ENCODE measurements around the gene DARS1.
"Not testable (repeated sequence)": the region's sequence is repeated elsewhere in the genome, so short reads cannot be mapped to it uniquely, and the experiment has no call there.

DARS1 gene

GRCh38 chr2:135984199-135985017 lies 1.0 kb downstream of the DARS1 start:
- peaks cover 38% of the 10 kb centered on the region for H3K36me3 Mint-ChIP-seq (ENCODE audit: low read depth)
- peak overlapping the region; percentile 90 for H3K4me3 Mint-ChIP-seq
- H3K27ac Mint-ChIP-seq: peak overlapping the region; percentile 96
- no peaks in the 10 kb centered on the region for H3K27me3 Mint-ChIP-seq (ENCODE audit: low read depth)
- H3K9me3 Mint-ChIP-seq: peaks cover 3% of the 10 kb centered on the region
- H3K4me1 Mint-ChIP-seq (ENCODE audit: low read depth): peaks cover 46% of the 10 kb centered on the region

- Mint-ChIP-seq H3K27me3 (ENCODE audit: low read depth) (no peaks in the 10 kb centered on the region), H3K4me3 (peak overlapping the region; percentile 25), H3K27ac (peak overlapping the region; percentile 52), H3K4me1 (ENCODE audit: low read depth) (peaks cover 45% of the 10 kb centered on the region), H3K9me3 (no peaks in the 10 kb centered on the region), H3K36me3 (ENCODE audit: low read depth) (peaks cover 55% of the 10 kb centered on the region)
These were observed 4.9 kb downstream of the DARS1 start for GRCh38 chr2:135980434-135981079.

- Mint-ChIP-seq H3K27me3 (ENCODE audit: low read depth) (no peaks in the 10 kb centered on the region), H3K36me3 (ENCODE audit: low read depth) (peaks cover 70% of the 10 kb centered on the region), H3K4me1 (ENCODE audit: low read depth) (peaks cover 54% of the 10 kb centered on the region), H3K27ac (no peak overlapping the region), H3K9me3 (peaks cover 19% of the 10 kb centered on the region), H3K4me3 (no peak overlapping the region)
These were observed 9.7 kb downstream of the DARS1 start for GRCh38 chr2:135975702-135976101.

- peaks cover 71% of the 10 kb centered on the region for H3K36me3 Mint-ChIP-seq (ENCODE audit: low read depth)
These were observed 11.4 kb downstream of the DARS1 start for GRCh38 chr2:135974036-135974435.

GRCh38 chr2:135969655-135970387 lies 15.6 kb downstream of the DARS1 start:
- Mint-ChIP-seq H3K4me3 (no peak overlapping the region), H3K9me3 (peaks cover 19% of the 10 kb centered on the region), H3K36me3 (ENCODE audit: low read depth) (peaks cover 63% of the 10 kb centered on the region), H3K4me1 (ENCODE audit: low read depth) (peaks cover 51% of the 10 kb centered on the region), H3K27me3 (ENCODE audit: low read depth) (no peaks in the 10 kb centered on the region), H3K27ac (no peak overlapping the region)

More at GRCh38 chr2:135974036-135974435, 11.4 kb downstream of the DARS1 start:
- no peaks in the 10 kb centered on the region for H3K27me3 Mint-ChIP-seq (ENCODE audit: low read depth)
- no peak overlapping the region for H3K27ac Mint-ChIP-seq
- H3K9me3 Mint-ChIP-seq: peaks cover 19% of the 10 kb centered on the region
- H3K4me3 Mint-ChIP-seq: no peak overlapping the region
- peaks cover 49% of the 10 kb centered on the region for H3K4me1 Mint-ChIP-seq (ENCODE audit: low read depth)

- H3K4me3 Mint-ChIP-seq: no peak overlapping the region
- peaks cover 41% of the 10 kb centered on the region for H3K36me3 Mint-ChIP-seq (ENCODE audit: low read depth)
- H3K27me3 Mint-ChIP-seq (ENCODE audit: low read depth): no peaks in the 10 kb centered on the region
- no peak overlapping the region for H3K27ac Mint-ChIP-seq
- peaks cover under 1% of the 10 kb centered on the region for H3K9me3 Mint-ChIP-seq
- H3K4me1 Mint-ChIP-seq (ENCODE audit: low read depth): peaks cover 53% of the 10 kb centered on the region
These were observed 19.7 kb downstream of the DARS1 start for GRCh38 chr2:135965756-135966155.

GRCh38 chr2:135964404-135964803 lies 21.0 kb downstream of the DARS1 start:
- H3K27ac Mint-ChIP-seq; H3K27me3 Mint-ChIP-seq (ENCODE audit: low read depth); H3K9me3 Mint-ChIP-seq: not testable (repeated sequence)
- peak overlapping the region; percentile 28 for H3K4me3 Mint-ChIP-seq
- H3K4me1 Mint-ChIP-seq (ENCODE audit: low read depth): peaks cover 53% of the 10 kb centered on the region
- H3K36me3 Mint-ChIP-seq (ENCODE audit: low read depth): peaks cover 37% of the 10 kb centered on the region

- H3K27me3 Mint-ChIP-seq (ENCODE audit: low read depth): no peaks in the 10 kb centered on the region
- H3K4me3 Mint-ChIP-seq: no peak overlapping the region
- H3K9me3 Mint-ChIP-seq: no peaks in the 10 kb centered on the region
- H3K4me1 Mint-ChIP-seq (ENCODE audit: low read depth): peaks cover 56% of the 10 kb centered on the region
- no peak overlapping the region for H3K27ac Mint-ChIP-seq
- peaks cover 36% of the 10 kb centered on the region for H3K36me3 Mint-ChIP-seq (ENCODE audit: low read depth)
These were observed 21.6 kb downstream of the DARS1 start for GRCh38 chr2:135963841-135964240.

GRCh38 chr2:135962366-135963123 lies 22.9 kb downstream of the DARS1 start:
- H3K36me3 Mint-ChIP-seq (ENCODE audit: low read depth): peaks cover 40% of the 10 kb centered on the region
- peak overlapping the region; percentile 46 for H3K4me3 Mint-ChIP-seq
- H3K27me3 Mint-ChIP-seq (ENCODE audit: low read depth): no peaks in the 10 kb centered on the region
- peak overlapping the region; percentile 81 for H3K27ac Mint-ChIP-seq
- H3K9me3 Mint-ChIP-seq: no peaks in the 10 kb centered on the region
- H3K4me1 Mint-ChIP-seq (ENCODE audit: low read depth): peaks cover 57% of the 10 kb centered on the region

GRCh38 chr2:135960656-135961551 lies 24.5 kb downstream of the DARS1 start:
- no peaks in the 10 kb centered on the region for H3K27me3 Mint-ChIP-seq (ENCODE audit: low read depth)
- peaks cover 54% of the 10 kb centered on the region for H3K4me1 Mint-ChIP-seq (ENCODE audit: low read depth)
- peak overlapping the region; percentile 55 for H3K4me3 Mint-ChIP-seq
- H3K9me3 Mint-ChIP-seq: no peaks in the 10 kb centered on the region
- peaks cover 37% of the 10 kb centered on the region for H3K36me3 Mint-ChIP-seq (ENCODE audit: low read depth)
- peak overlapping the region; percentile 81 for H3K27ac Mint-ChIP-seq

- peaks cover 36% of the 10 kb centered on the region for H3K36me3 Mint-ChIP-seq (ENCODE audit: low read depth)
- peak overlapping the region; percentile 64 for H3K27ac Mint-ChIP-seq
- peaks cover 52% of the 10 kb centered on the region for H3K4me1 Mint-ChIP-seq (ENCODE audit: low read depth)
- peak overlapping the region; percentile 16 for H3K4me3 Mint-ChIP-seq
- no peaks in the 10 kb centered on the region for H3K27me3 Mint-ChIP-seq (ENCODE audit: low read depth)
- H3K9me3 Mint-ChIP-seq: no peaks in the 10 kb centered on the region
These were observed 25.3 kb downstream of the DARS1 start for GRCh38 chr2:135960150-135960549.

GRCh38 chr2:135958927-135959326 lies 26.5 kb downstream of the DARS1 start:
- not testable (repeated sequence) for H3K27ac Mint-ChIP-seq; H3K27me3 Mint-ChIP-seq (ENCODE audit: low read depth)
- H3K4me1 Mint-ChIP-seq (ENCODE audit: low read depth): peaks cover 51% of the 10 kb centered on the region

GRCh38 chr2:135954020-135954601 lies 31.3 kb downstream of the DARS1 start:
- no peak overlapping the region for H3K4me3 Mint-ChIP-seq
- H3K4me1 Mint-ChIP-seq (ENCODE audit: low read depth): peaks cover 32% of the 10 kb centered on the region
- peak overlapping the region; percentile 36 for H3K27ac Mint-ChIP-seq
- H3K9me3 Mint-ChIP-seq: no peaks in the 10 kb centered on the region
- H3K27me3 Mint-ChIP-seq (ENCODE audit: low read depth): no peaks in the 10 kb centered on the region
- H3K36me3 Mint-ChIP-seq (ENCODE audit: low read depth): peaks cover 43% of the 10 kb centered on the region

More at GRCh38 chr2:135958927-135959326, 26.5 kb downstream of the DARS1 start:
- H3K9me3 Mint-ChIP-seq, H3K4me3 Mint-ChIP-seq: not testable (repeated sequence)
- peaks cover 39% of the 10 kb centered on the region for H3K36me3 Mint-ChIP-seq (ENCODE audit: low read depth)

All from T-helper 1 cell treated with Interleukin-12 subunit alpha and Interleukin-12 subunit beta and Interleukin-4 antibody, amounts not matched to agents 30 μg/mL and 1 μg/mL, for 36 hours (primary cell).